Large intestine (tissue), 3 donors: ENCODE data around the gene BCOR. TPM values are rescaled to one million over a fixed set of nuclear protein-coding genes. Genes with fewer than 3 reads are reported as not detected.

Source experiments
- DNase-seq, 2 donors: peaks; one replicate each; pipeline versions ENCODE4 v3.0.0 to v3.0.0-alpha.2; 2013
- H3K27ac ChIP-seq: one replicate; pipeline ENCODE4 v1.5.1; 2013; ENCODE audit warnings: low read length
- H3K27me3 ChIP-seq: 2 replicates; pipeline ENCODE4 v1.6.1; 2013; ENCODE audit warnings: low read length; ENCODE audit not compliant: control insufficient read depth, insufficient read depth
- H3K36me3 ChIP-seq: 2 replicates; pipeline ENCODE4 v1.6.1; 2013; ENCODE audit warnings: low read length; ENCODE audit not compliant: control insufficient read depth, insufficient read depth
- H3K4me1 ChIP-seq: one replicate; pipeline ENCODE4 v1.6.1; 2013; ENCODE audit warnings: low read length; ENCODE audit not compliant: control insufficient read depth, insufficient read depth
- H3K4me3 ChIP-seq: one replicate; pipeline ENCODE4 v1.5.1; 2013; ENCODE audit warnings: low read length
- H3K9me3 ChIP-seq: one replicate; pipeline ENCODE4 v1.6.1; 2013; ENCODE audit warnings: mild to moderate bottlenecking, low read depth, low read length, moderate library complexity; ENCODE audit not compliant: control insufficient read depth
- WGBS: methylation state at CpG from one replicate; pipeline ENCODE4 v1.1.5; 2013; ENCODE audit warnings: low lambda C conversion rate; ENCODE audit not compliant: insufficient coverage; 5-methylcytosine and 5-hydroxymethylcytosine counted together
- polyA plus RNA-seq: library from polyadenylated mRNA; unstranded; fragments of 120-200 nt; gene quantifications from one replicate; pipeline ENCODE4 v1.2.1, GENCODE V29; 2013

Gene BCOR
- polyA plus RNA-seq, 1 donor, result 35.3 TPM

GRCh38 chrX:40074080-40074958 is 23.4 kb downstream of the BCOR start:
- no peaks in the 10 kb centered on the region for H3K4me1 ChIP-seq
- H3K27ac ChIP-seq, result no peak overlapping the region
- no peak for DNase-seq
- peaks cover 58% of the 10 kb centered on the region for H3K36me3 ChIP-seq
- no peaks in the 10 kb centered on the region for H3K9me3 ChIP-seq
- H3K27me3 ChIP-seq, result no peaks in the 10 kb centered on the region
- H3K4me3 ChIP-seq, result no peak overlapping the region
- WGBS, result no CpG with 5 or more reads among the region's 37 CpGs

GRCh38 chrX:40073439-40074054 is 24.2 kb downstream of the BCOR start:
- WGBS, result no CpG with 5 or more reads among the region's 26 CpGs
- H3K4me1 ChIP-seq, result no peaks in the 10 kb centered on the region
- H3K4me3 ChIP-seq, result no peak overlapping the region
- H3K27ac ChIP-seq, result no peak overlapping the region
- no peaks in the 10 kb centered on the region for H3K9me3 ChIP-seq
- no peak for DNase-seq
- H3K27me3 ChIP-seq, result no peaks in the 10 kb centered on the region
- H3K36me3 ChIP-seq, result peaks cover 65% of the 10 kb centered on the region

- no peaks in the 10 kb centered on the region for H3K9me3 ChIP-seq
- no peak for DNase-seq
- no peaks in the 10 kb centered on the region for H3K4me1 ChIP-seq
- H3K4me3 ChIP-seq, result no peak overlapping the region
- no peak overlapping the region for H3K27ac ChIP-seq
- peaks cover 77% of the 10 kb centered on the region for H3K36me3 ChIP-seq
- no peaks in the 10 kb centered on the region for H3K27me3 ChIP-seq
- no CpG with 5 or more reads among the region's 9 CpGs for WGBS
Observed at GRCh38 chrX:40072246-40072645, 25.5 kb downstream of the BCOR start.

GRCh38 chrX:40068048-40068447 is 29.7 kb downstream of the BCOR start:
- Histone ChIP-seq H3K36me3 (peaks cover 80% of the 10 kb centered on the region), H3K4me3 (no peak overlapping the region), H3K4me1 (peaks cover 9% of the 10 kb centered on the region), H3K9me3 (no peaks in the 10 kb centered on the region), H3K27ac (no peak overlapping the region), H3K27me3 (no peaks in the 10 kb centered on the region)
- no peak for DNase-seq
- no CpG with 5 or more reads among the region's 4 CpGs for WGBS

GRCh38 chrX:40066700-40067099 is 31.1 kb downstream of the BCOR start:
- H3K4me1 ChIP-seq, result peaks cover 9% of the 10 kb centered on the region
- H3K4me3 ChIP-seq, result no peak overlapping the region
- H3K9me3 ChIP-seq, result no peaks in the 10 kb centered on the region
- WGBS, result no CpG with 5 or more reads among the region's 3 CpGs
- H3K27me3 ChIP-seq, result no peaks in the 10 kb centered on the region
- no peak overlapping the region for H3K27ac ChIP-seq
- peaks cover 79% of the 10 kb centered on the region for H3K36me3 ChIP-seq
- no peak for DNase-seq

GRCh38 chrX:40065296-40066046 is 32.3 kb downstream of the BCOR start:
- no peak overlapping the region for H3K4me3 ChIP-seq
- no peaks in the 10 kb centered on the region for H3K9me3 ChIP-seq
- no peak for DNase-seq
- no peak overlapping the region for H3K27ac ChIP-seq
- H3K36me3 ChIP-seq, result peaks cover 86% of the 10 kb centered on the region
- WGBS, result no CpG with 5 or more reads among the region's 16 CpGs
- no peaks in the 10 kb centered on the region for H3K27me3 ChIP-seq
- peaks cover 9% of the 10 kb centered on the region for H3K4me1 ChIP-seq

- Histone ChIP-seq H3K27me3 (no peaks in the 10 kb centered on the region), H3K4me1 (peaks cover 12% of the 10 kb centered on the region), H3K27ac (no peak overlapping the region), H3K4me3 (no peak overlapping the region), H3K9me3 (no peaks in the 10 kb centered on the region), H3K36me3 (peaks cover 79% of the 10 kb centered on the region)
- no CpG with 5 or more reads among the region's 25 CpGs for WGBS
- peak; percentile 33 to 49 for DNase-seq
Observed at GRCh38 chrX:40064055-40064597, 33.6 kb downstream of the BCOR start.

- H3K36me3 ChIP-seq, result peaks cover 75% of the 10 kb centered on the region
- H3K27ac ChIP-seq, result no peak overlapping the region
- no peaks in the 10 kb centered on the region for H3K9me3 ChIP-seq
- H3K4me3 ChIP-seq, result no peak overlapping the region
- no peak for DNase-seq
- H3K4me1 ChIP-seq, result peaks cover 15% of the 10 kb centered on the region
- no peaks in the 10 kb centered on the region for H3K27me3 ChIP-seq
- no CpG with 5 or more reads among the region's 7 CpGs for WGBS
Observed at GRCh38 chrX:40063555-40063954, 34.2 kb downstream of the BCOR start.

- no peak for DNase-seq
- no peak overlapping the region for H3K27ac ChIP-seq
- H3K4me3 ChIP-seq, result no peak overlapping the region
- H3K9me3 ChIP-seq, result no peaks in the 10 kb centered on the region
- peaks cover 15% of the 10 kb centered on the region for H3K4me1 ChIP-seq
- H3K27me3 ChIP-seq, result no peaks in the 10 kb centered on the region
- H3K36me3 ChIP-seq, result peaks cover 68% of the 10 kb centered on the region
- no CpG with 5 or more reads among the region's 24 CpGs for WGBS
Observed at GRCh38 chrX:40062525-40063155, 35.1 kb downstream of the BCOR start.
